ENCODE results near the gene YDJC.

DNA sequence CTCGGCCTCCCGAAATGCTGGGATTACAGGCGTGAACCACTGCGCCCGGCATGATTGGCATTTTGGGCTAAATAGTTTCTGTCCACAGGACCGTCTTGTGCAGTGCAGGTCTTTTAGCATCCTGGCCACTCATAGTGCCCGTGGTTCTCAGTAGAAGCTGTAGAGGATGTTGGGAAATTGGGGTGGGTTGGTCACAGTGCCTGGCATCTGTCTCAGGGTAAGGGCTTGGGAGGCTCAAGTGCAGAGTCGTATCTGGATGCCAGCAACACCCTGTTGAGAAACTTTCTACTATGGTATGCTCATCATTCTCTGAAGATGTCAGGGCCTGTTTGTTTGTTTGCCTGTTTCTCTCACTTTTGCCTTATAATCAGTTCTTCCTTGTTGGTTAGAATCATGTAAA, 40.4 kb downstream of the YDJC start:
- TF ChIP-seq CTCF (IDR thresholded peaks at IDR 0.05) (no peak), POLR2A (IDR thresholded peaks at IDR 0.05) (no peak)

Data from lower leg skin (tissue), 3 donors.